NCI-H774 (cell line): ENCODE data around the gene SHISA9.

Experiments used
- DNase-seq: peaks from one replicate; lab custom pipeline; 2025; lab: John Stamatoyannopoulos, UW

Gene SHISA9

DNA sequence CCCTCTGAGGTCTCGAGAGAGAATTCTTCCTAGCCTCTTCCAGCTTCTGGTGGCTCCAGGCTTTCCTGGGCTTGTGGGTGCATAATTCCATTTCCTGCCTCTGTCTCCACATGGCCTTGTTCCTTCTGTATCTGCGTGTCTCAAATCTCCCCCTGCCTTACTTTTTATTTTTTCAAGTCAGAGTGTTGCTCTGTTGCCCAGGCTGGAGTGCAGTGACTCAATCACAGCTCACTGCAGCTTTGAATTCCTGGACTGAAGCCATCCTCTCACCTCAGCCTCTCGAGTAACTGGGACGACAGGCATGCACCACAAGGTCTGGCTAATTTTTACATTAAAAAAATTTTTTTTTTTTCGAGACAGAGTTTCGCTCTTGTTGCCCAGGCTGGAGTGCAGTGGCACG lies 120.6 kb downstream of the SHISA9 start:
- no peak for DNase-seq

DNA sequence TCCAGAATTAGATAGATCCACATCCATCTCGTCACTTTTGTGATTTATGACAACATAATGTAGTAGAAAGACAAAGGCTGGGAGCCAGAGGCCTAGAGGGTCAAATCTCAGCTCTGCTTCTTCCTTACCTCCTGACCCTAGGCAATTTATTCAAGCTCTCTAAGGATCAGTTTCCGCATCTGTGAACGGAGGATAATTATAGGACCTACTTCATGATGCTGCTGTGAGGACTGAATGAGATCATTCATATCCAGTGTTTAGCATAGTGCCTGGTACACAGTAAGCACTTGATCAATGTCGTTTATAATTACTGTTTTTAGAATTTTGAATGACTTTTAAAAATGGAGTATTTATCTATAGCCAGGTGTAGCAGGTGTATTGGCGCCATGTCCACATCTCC lies 128.4 kb downstream of the SHISA9 start:
- DNase-seq: peak; percentile 9

DNA sequence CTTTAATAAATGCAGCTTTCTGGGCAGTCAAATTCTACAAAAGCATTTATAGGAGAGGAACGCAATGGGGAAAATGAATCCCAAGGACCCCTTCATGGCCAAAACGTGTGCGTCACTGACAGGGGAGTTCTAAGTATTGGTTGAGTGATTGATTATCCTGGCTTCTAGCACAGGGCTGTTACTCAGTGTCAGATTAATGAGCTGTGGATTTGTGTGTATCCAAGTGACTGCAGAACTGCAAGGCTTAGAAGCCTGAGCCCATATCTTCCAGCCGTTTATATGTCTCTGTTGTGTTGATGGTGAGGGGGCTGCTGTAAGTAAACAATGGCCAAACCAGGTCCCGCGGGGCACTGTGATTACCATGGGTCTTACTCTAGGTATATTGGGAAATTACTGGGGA lies 129.4 kb downstream of the SHISA9 start:
- DNase-seq: no peak

DNA sequence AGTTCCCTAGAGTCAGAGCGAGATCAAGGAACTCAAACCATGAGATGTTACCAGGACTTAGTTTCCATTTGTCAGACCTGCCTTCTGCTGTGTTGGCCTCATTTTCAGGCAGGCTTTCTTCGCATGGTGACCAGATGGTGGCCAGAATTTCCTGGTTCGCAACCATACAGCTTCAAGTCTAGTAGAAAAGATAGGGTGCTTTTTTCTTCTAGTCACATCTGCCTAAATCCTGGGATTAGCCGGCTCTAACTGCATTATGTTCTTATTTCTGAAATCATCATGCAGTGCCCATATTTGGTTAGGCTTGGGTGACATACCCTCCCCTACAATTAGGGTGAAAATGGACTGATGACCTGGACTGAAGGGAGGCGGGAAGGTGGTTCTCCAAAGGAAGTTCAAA lies 131.5 kb downstream of the SHISA9 start:
- DNase-seq: no peak

DNA sequence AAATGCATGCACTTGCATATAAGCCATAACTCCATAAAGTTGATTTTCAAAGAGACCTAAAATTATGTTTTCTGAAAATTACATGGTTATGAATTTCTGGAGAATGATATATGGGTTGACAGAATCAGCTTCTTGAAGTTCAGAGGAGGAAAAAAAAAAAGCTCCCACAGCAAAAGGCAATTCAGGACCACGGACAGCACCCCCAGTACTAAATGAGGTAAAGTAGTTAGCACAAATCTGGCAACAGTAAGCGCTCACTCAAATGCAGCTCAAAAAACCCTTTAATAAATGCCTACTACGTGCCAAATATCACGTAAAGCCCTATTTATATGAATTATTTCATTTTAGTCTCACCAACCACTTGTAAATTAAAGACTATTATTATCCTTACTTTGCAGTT lies 135.2 kb downstream of the SHISA9 start:
- no peak for DNase-seq

DNA sequence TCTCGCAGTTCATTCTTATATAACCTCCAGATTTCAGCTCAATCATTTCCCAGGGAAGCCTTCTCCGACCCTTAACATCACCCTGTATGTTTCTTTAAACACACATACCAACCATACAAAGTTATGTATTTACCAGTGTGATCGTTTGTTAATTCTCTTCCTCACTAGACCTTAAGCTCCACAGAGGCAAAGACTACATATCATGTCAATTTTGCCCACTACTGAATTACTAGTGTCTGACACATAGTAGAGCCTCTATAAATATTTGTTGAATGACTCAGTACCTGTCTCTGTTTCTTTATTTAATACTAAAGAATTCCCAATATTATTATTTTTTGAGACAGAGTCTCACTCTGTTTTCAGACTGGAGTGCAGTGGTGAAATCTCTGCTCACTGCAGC lies 137.2 kb downstream of the SHISA9 start:
- no peak for DNase-seq

DNA sequence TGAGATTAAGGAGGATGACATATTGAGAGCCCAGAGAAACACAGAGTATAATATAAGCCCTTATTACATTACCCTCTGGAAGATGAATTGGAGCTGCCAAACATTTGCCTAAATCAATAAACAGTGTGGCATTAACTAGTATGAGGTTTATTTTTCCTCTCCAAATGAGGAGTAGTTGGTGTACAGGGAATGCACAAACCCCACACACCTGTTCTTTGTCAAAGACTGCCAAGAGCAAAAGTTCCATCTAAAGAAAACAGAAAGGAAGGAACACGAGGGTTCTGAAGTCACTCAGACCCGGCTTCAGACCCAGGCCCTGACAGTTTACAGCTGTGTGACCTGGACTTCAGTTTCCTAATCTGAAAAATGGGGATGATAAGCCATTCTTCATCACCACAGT lies 138.1 kb downstream of the SHISA9 start:
- no peak for DNase-seq

DNA sequence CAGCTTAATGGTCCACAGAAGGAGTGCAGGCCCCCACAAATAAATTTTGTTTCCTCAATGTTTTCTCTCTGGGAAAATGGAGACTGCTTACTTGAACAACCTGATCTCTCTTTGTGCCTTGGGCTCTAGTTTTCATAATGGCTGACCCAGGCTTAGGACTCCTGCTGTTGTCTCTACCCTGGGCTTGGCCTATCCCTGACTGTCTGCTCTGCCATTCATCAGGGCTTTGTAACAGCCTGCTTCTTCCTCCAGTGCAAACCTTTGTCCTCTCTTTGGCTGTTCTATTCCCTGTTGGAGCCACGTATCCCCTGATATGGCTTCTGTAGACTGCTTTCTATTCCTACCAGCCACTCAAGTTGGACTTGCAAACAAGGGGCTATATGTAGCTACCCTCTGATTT lies 139.8 kb downstream of the SHISA9 start:
- no peak for DNase-seq

DNA sequence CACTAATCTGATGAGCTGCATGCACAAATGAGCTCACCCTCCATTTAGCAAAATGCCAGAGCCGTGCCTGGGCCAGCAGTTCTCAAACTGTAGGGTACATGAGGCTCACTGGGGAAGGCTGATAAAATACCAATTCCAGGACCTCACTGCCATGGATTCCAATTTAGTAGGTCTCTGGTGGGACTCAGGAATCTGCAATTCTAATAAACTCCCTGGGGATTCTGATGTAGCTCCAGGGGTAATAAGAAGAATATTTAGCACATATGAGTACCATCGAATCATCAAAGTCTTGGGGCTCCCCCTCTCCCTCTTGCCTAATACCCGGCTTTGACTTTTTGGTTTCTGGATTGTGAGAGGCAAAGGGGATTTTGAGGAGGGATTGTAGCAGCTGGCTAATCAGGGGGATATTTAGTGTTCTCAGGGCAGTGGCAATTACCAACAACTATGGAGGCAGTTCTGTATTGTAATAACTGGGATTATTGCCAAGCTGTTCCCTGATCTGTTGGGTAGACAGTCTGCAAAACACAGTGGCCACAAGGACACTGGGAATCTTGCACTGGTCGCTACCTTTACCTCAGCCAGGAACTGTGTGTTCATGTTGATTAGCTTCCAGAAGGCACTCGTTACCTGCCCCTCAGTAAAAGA lies 140.4 kb downstream of the SHISA9 start:
- DNase-seq: no peak

DNA sequence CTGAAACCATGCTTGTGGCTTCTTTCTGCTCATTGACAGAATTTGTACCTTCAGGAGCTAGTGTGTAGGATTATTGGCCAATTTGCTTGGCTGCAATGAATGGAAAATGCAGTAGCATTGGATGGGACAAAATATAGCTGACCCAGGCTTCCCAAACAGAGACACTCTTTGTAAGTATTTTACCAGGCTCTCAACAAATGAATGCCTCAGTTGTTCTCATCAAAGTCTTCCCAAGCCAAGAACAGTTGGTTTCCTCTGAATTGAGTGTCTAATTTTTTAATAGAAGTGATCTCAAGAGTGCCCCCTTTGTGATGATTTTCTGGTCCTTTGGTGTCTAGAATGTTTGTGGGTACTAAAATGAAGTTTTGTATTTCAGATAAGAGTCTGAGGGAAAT lies 140.9 kb downstream of the SHISA9 start:
- DNase-seq: no peak

DNA sequence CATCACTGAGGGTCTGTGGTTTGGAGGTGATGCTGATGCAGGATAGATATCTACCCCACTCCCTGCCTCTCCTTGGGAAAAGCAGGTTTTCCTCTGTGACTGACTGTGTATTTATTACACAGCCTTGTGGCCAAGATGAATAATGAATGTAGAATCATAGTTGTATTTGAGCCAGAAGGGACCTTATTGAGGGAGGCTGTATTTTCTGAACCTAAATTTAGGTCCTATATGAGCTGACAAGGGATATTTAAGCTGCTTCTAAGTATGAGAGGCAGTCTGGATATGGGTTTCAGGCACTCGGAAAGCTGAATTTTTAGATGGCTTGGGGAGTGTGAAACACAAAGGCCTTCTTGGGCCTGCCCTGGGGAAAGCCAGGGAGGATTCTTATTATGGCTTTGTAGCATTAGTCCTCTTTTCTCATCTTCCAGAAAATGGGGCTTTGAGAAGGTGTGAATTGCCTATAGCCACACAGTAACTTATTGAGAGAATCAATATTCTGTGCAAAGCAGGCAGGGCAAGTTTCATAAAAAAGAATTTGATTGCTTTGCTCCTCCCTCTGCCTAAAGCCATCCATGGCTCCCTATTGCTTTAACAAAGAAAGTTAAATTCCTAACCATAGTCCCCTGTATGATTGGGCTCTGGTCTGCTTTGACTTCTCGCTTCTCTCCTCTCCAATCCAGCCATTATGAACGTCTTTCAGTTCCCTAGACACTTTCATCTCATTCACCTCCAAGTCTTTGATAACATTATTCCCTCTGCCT lies 144.8 kb downstream of the SHISA9 start:
- DNase-seq: no peak

DNA sequence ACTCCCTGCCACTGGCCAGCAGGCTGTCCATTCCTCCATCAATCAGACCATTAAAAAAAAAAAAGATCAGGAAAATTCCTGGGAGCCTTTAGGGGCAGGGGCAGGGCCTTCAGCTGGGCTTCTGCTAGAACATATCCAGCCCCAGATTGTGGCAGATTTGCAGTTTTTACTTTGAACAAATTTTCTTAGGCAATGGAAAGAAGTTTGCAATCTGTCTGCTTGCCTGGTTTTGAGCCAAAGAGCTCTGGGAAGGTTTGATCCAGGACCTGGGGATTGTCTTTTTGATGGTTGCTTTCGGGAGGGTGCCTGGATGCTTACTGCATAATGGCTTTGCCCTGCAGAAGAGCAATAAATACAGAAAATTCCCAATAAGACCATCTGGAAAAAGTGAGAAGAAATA lies 145.9 kb downstream of the SHISA9 start:
- no peak for DNase-seq

DNA sequence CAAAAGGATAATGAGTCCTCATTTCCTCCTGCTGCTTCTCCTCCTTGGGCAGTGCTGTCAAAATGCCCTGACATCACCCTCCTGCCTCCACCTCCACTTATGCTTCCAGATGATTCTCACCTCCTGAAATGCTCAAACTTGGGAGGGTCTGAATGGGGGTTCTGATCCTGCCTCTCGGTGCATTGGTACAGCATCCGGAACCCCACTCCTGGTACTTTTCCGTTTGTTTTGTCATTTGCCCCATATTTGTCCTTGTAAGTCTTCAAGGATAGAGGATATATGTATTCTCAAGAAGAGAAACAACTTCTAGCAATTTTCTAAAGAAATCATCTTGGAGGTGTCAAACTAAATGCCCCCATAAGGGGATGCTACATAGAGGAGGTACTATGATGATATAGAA lies 148.3 kb downstream of the SHISA9 start:
- DNase-seq: no peak

DNA sequence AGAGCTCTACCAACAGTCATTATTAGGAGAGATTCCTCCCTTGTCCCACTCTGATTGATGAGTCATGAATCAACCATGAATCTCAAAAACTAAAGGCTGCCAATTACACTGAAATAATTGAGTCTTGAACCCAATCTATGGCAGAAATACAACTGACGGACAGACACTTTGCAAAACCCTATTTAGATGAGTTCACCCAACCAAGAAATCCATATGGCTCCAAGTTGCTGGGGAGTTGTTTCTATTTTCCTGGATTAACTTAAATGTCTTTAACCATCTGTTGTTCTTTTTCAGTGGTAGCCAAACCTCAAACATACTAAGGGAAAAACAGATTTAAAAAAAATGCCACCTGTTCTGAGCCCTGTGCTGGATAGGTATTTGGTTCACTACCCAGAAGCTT lies 151.0 kb downstream of the SHISA9 start:
- no peak for DNase-seq

DNA sequence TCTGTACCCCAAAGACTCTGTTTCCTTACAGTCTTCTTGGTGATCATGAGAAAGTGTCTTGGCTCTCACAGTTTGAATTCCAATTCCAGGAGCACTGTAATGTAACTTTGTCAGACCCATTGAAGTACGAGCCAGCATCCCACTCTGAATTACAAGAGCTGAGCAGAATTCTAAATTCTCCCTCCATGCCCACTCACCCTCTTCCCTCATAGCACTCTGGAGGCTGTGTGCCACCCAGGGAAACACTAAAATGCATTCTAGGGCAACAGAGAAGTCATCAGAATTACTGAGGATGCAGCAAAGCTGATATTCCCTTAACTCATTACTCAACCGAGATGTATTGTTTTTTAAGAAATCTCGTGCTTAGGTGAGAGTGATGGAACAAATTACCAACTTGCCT lies 154.1 kb downstream of the SHISA9 start:
- no peak for DNase-seq

DNA sequence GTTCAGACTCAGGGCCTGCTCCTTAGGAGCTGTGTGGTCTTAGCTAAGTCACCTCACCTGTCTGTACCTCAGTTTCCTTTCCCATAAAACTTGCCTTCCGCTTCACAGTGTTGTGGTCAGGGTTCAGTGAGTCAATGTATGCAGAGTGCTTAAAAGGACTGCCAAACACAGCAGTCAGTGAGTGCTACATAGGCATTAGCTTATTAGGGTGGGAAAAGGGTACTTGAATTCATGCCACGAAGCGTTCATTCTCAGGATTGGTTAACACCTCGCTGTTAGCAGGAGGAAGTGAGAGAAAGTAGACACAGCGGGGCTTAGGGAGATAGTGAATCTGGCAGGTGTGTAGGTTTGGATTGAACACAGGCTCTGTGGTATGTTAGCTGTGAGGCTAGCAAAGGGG lies 155.2 kb downstream of the SHISA9 start:
- DNase-seq: no peak

DNA sequence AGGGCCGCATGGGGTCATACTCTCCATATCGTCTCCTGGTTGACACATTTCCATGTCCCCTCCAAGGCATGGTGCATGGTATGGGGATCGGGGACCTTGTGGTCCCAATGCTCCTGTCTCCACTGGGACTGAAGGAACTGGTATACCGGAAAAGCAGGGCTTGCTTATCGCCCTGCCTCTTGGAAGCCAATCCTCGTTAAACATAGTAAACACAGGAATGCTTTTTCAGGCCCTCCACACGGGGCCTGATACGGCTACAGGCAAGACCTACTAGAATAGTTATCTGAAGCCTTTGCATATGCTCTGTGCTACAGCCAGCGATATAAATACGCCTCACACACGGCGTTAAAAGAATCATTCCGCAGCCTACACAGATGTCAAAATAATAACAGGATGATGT lies 159.5 kb downstream of the SHISA9 start:
- DNase-seq: no peak

DNA sequence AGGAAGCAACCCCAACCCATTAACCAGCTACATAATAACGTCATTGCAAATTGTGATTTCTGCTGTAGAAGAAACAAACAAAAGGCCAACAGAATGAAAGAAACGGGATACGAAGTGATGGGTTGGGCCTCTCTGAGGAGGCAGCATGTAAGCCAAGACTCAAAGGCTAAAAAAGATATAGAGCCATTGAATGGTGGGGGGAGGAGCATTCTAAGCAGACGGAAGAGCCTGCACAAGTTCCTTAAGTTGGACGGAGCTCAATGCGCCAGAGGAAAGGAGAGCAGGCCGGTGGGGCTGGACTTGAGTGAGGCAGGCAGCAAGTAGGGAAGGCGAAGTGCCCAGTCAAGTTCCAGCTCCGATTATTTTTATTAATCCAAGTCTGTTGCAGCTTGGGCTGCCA lies 160.3 kb downstream of the SHISA9 start:
- no peak for DNase-seq

DNA sequence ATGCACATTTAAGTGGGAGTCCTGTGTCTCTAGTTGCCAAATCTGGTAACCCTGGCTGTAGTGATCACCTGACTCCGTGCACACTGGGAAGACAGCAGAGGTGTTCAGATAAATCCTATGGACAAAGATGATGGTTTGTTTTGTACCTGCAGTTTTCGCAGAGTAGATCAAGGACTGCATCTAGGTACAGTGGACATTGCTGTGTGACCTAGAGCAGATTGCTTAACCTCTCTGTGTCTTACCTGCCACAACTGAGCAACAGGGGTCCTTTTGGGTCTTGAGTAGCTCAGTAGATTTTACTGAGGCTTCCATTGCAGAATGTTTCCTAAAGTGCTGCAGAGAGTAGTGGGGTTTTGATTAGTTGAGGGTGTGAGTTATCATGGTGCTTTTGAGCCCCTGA lies 160.8 kb downstream of the SHISA9 start:
- no peak for DNase-seq

DNA sequence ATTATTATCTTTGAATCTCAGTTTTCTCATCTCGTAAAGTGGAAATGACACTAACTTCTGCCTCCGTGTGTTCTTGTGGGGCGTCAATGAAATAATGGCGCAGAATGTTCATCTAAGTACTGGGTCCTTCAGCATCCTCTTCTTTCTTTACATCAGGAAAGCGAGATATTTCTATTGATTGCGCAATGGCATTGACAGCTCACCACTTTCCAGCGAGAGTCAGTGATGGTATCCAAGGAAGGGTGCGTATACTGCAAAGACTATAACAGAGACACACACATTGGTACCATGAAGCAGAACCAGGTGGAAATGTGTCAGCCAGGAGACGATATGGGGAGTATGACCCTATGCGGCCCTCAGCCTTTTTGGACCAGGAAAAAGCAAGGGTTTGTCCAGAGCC lies 162.1 kb downstream of the SHISA9 start:
- no peak for DNase-seq

DNA sequence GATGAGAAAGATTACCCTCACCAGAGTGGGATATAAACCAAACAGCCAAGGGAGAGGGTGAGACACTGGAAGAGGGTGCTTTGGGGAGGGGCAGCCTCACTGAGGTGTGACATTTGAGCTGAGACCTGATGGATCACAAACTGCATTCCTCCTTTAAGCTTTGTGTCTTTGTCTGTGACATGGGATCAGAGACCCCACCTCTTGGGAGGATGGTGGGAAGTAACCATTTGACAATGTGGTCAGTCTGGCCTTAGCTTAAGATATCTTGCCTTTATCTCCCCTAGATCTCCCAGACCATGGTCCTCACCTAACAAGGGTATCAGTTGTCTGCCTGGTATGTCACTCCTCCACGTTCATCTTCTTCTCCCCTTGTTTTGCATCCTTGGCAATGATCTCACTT lies 163.4 kb downstream of the SHISA9 start:
- DNase-seq: no peak

DNA sequence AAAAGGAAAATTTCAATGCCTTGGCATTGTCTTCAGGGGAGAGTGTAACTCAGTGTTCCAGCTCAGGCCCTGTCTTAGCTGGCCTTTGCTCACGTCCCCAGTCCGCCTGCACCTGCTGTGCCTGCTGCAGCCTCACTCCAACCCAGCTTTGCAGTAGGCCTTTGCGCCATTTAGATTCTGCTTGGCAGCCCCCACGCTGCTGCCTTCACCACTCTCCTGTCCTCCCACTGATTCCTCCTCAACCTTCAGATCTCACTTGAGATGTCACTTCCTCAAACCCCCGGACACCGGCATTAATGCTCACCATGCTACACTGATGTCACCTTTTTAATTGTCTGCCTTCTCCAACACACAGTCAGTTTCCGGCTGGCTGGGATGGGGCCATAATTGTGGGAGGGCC lies 166.2 kb downstream of the SHISA9 start:
- no peak for DNase-seq

DNA sequence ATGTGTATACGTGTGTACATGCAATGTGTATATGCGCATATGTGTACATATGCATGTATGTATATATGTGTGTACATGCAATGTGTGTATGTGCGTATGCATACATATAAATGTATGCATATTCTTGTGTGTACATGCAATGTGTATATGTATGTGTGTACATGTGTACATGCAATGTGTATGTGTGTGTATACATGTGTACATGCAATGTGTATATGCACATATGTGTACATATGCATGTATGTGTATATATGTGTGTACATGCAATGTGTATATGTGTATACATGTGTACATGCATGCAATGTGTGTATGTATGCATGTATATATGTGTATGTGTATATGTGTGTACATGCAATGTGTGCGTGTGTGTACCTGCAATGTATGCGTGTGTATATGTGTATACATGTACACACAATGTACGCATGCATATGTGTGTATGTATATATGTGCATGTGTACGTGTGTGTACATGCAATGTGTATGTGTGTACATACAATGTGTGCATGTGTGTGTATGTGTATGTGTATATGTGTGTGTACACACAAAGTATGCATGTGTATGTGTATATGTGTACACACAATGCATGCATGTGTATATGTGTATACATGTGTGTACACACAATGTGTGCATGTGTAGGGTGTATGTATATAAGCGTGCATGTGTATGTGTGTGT lies 167.7 kb downstream of the SHISA9 start:
- DNase-seq: no peak

DNA sequence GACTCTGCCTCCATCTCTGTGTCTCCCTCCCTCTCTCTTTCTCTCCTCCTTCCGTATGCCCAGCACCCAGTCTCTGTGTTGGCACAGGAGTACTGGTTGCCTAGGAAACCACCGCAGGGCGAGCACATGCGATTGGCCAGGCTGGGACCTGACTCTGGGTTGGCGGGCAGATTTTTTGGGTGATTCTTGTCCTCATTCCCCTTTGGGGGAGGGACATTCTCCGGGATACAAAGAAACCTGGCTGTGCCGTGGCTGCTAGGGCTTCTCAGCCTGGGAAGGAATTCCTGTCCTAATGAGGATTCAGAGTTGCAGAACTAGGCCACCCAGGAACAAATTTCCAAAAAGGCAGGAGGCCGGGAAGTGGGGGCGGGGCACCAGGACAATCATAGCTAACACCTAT lies 168.9 kb downstream of the SHISA9 start:
- peak; percentile 45 for DNase-seq
